Endothelial cell of umbilical vein (primary cell): ENCODE results near the gene MEX3D. TPM values are rescaled to one million over a fixed set of nuclear protein-coding genes. Genes with fewer than 3 reads are reported as not detected.

Experiments
- BruUV-seq: library from RNA; stranded (reverse); fragments of 400-500 nt; replicated peaks from 2 replicates; lab custom pipeline; 2021; lab: Mats Ljungman, UMichigan
- CTCF ChIA-PET: fragments of 300-600, 350-600 bp; sonication (Branson Sonifier 250); formaldehyde crosslinking; loops from one replicate; lab custom pipeline; 2021; ENCODE audit warnings: antibody characterized with exemption, inconsistent platforms; lab: Charles Lee
- POLR2A ChIA-PET: fragments of 300-600, 350-600 bp; sonication (Branson Sonifier 250); formaldehyde crosslinking; loops from one replicate; lab custom pipeline; 2021; ENCODE audit warnings: antibody characterized with exemption, inconsistent platforms; lab: Charles Lee
- DNase-seq: peaks from one replicate; pipeline ENCODE4 v3.0.0-alpha.2; 2011; ENCODE audit warnings: low read depth, low spot score
- FAIRE-seq: peaks from 2 replicates; lab custom pipeline; 2011; peaks lifted over from hg19 to GRCh38; lab: Jason Lieb, UNC
- H2AFZ ChIP-seq: 2 replicates; pipeline ENCODE4 v1.6.0; 2012; ENCODE audit warnings: low read depth, low read length, control low read depth, inconsistent platforms
- H3K27ac ChIP-seq: 2 replicates; pipeline ENCODE4 v1.5.1; 2011; ENCODE audit warnings: low read depth, mild to moderate bottlenecking, control low read depth, low read length, moderate library complexity; ENCODE audit not compliant: insufficient read depth
- H3K27me3 ChIP-seq, 2 experiments: 2 replicates each; pipeline versions ENCODE4 v1.6.0 to v1.6.1; 2011; ENCODE audit warnings: low read length in 2 of 2, mixed read lengths in 1 of 2; ENCODE audit not compliant: control insufficient read depth in 2 of 2, insufficient read depth in 2 of 2
- H3K36me3 ChIP-seq, 2 experiments: 2 replicates in 1 of 2; 3 replicates in 1 of 2; pipeline ENCODE4 v1.5.1; 2011; ENCODE audit warnings: low read length in 2 of 2, mild to moderate bottlenecking in 1 of 2, moderate library complexity in 1 of 2; ENCODE audit not compliant: control insufficient read depth in 2 of 2, insufficient read depth in 2 of 2; ENCODE audit errors: extremely low read depth in 1 of 2
- H3K4me1 ChIP-seq: 3 replicates; pipeline ENCODE4 v1.5.1; 2011; ENCODE audit warnings: mild to moderate bottlenecking, low read length; ENCODE audit not compliant: control insufficient read depth, insufficient read depth; ENCODE audit errors: extremely low read depth
- H3K4me2 ChIP-seq: 2 replicates; pipeline ENCODE4 v1.6.1; 2011; ENCODE audit warnings: low read length, control low read depth, mixed read lengths; ENCODE audit not compliant: insufficient read depth
- H3K4me3 ChIP-seq, 3 experiments: fragments of 200-600 bp in 1 of 3; sonication (generic), shearing (Covaris generic) in 1 of 3; replicated peaks in 1 of 3; 2 replicates each; pipeline ENCODE4 v1.5.1; 2011 to 2016; ENCODE audit warnings: control low read depth in 3 of 3, low read length in 3 of 3, mild to moderate bottlenecking in 2 of 3, inconsistent platforms in 1 of 3, low read depth in 1 of 3, moderate library complexity in 1 of 3; ENCODE audit not compliant: insufficient read depth in 1 of 3
- H3K79me2 ChIP-seq: 2 replicates; pipeline ENCODE4 v1.6.0; 2012; ENCODE audit warnings: low read length, inconsistent platforms; ENCODE audit not compliant: control insufficient read depth, insufficient read depth
- H3K9ac ChIP-seq: replicated peaks from 2 replicates; pipeline ENCODE3; 2011; ENCODE audit warnings: low read length, control low read depth; ENCODE audit not compliant: insufficient read depth; ENCODE audit errors: extremely low read depth
- H3K9me1 ChIP-seq: replicated peaks from 3 replicates; pipeline ENCODE4 v1.6.0; 2011; ENCODE audit warnings: mild to moderate bottlenecking, low read length; ENCODE audit not compliant: control insufficient read depth, insufficient read depth; ENCODE audit errors: extremely low read depth
- H3K9me3 ChIP-seq: replicated peaks from 2 replicates; pipeline ENCODE4 v1.5.1; 2012; ENCODE audit warnings: low read length, inconsistent platforms; ENCODE audit not compliant: control insufficient read depth, insufficient read depth
- H4K20me1 ChIP-seq: replicated peaks from 2 replicates; pipeline ENCODE3; 2011; ENCODE audit warnings: mild to moderate bottlenecking, low read length; ENCODE audit not compliant: control insufficient read depth, insufficient read depth; ENCODE audit errors: extremely low read depth
- EZH2 ChIP-seq: IDR thresholded peaks from 2 replicates; pipeline ENCODE4 v1.6.1; 2012; ENCODE audit warnings: borderline replicate concordance, low read depth, mild to moderate bottlenecking, moderate library complexity, low read length, inconsistent platforms; ENCODE audit not compliant: severe bottlenecking
- FOS ChIP-seq: IDR thresholded peaks from 2 replicates; pipeline ENCODE4 v1.6.1; 2011; ENCODE audit warnings: mild to moderate bottlenecking, low read length, moderate library complexity, borderline replicate concordance; ENCODE audit not compliant: insufficient read depth
- GATA2 ChIP-seq: IDR thresholded peaks from 2 replicates; pipeline ENCODE4 v1.7.0; 2011; ENCODE audit warnings: low read depth, mild to moderate bottlenecking, moderate library complexity, mixed read lengths, low read length; ENCODE audit not compliant: insufficient read length, insufficient read depth
- JUN ChIP-seq: IDR thresholded peaks from 2 replicates; pipeline ENCODE4 v1.6.1; 2011; ENCODE audit warnings: borderline replicate concordance, low read depth; ENCODE audit not compliant: insufficient read length, insufficient read depth
- MYC ChIP-seq: IDR thresholded peaks from one replicate; pipeline ENCODE4 v1.6.1; 2011; ENCODE audit warnings: mild to moderate bottlenecking, low read depth, low read length
- POLR2A ChIP-seq: IDR thresholded peaks from 2 replicates; pipeline ENCODE4 v1.6.1; 2012; ENCODE audit warnings: low read depth, mild to moderate bottlenecking, control low read depth, low read length
- POLR2AphosphoS5 ChIP-seq: IDR thresholded peaks from 2 replicates; pipeline ENCODE4 v1.6.1; 2012; ENCODE audit warnings: low read depth, mild to moderate bottlenecking, control low read depth, low read length, moderate library complexity; ENCODE audit not compliant: insufficient read depth
- dilution Hi-C: fragments of 300-500 bp; cut with MboI; formaldehyde crosslinking; loops from one replicate; pipeline ENCODE4 v1.15.0; 2019; ENCODE audit warnings: low sequenced_read_pairs; ENCODE audit not compliant: extremely low pct_ligation_motif_present
- intact Hi-C: fragments of 100-400 bp; cut with micrococcal nuclease; formaldehyde crosslinking; loops from one replicate; pipeline ENCODE4 v1.10.0; 2022
- polyA plus RNA-seq, 4 experiments: library from polyadenylated mRNA; depleted of rRNA in 3 of 4; stranded (reverse) in 3 of 4; unstranded in 1 of 4; fragments of >200 nt; gene quantifications; 2 replicates each; pipeline versions ENCODE4 v1.2.1 to v1.2.3, GENCODE V29; 2011 to 2012; ENCODE audit warnings: missing spikeins in 1 of 4
- total RNA-seq: library from RNA; stranded (reverse); gene quantifications from 2 replicates; pipeline ENCODE4 v1.2.3, GENCODE V29; 2021
- TF ChIP-seq, protein P1 (sequence below): IDR thresholded peaks from 2 replicates; pipeline ENCODE4 v1.6.1; 2011; ENCODE audit not compliant: insufficient read depth, insufficient read length
- TF ChIP-seq, protein P2 (sequence below), 2 donors: IDR thresholded peaks; 1 replicate in 1 of 2; 2 replicates in 1 of 2; pipeline ENCODE4 v1.5.1; 2011; ENCODE audit warnings: low read length in 2 of 2, mild to moderate bottlenecking in 2 of 2, moderate library complexity in 2 of 2, control low read depth in 1 of 2, inconsistent platforms in 1 of 2, low read depth in 1 of 2; ENCODE audit not compliant: insufficient read depth in 1 of 2; ENCODE audit errors: extremely low read depth in 1 of 2

MEX3D gene
- total and polyA plus RNA-seq, 2 donors (not counting 3 experiments of a cell fraction or from before 2014, with no cell fraction given): 30.0 to 96.7 TPM

DNA sequence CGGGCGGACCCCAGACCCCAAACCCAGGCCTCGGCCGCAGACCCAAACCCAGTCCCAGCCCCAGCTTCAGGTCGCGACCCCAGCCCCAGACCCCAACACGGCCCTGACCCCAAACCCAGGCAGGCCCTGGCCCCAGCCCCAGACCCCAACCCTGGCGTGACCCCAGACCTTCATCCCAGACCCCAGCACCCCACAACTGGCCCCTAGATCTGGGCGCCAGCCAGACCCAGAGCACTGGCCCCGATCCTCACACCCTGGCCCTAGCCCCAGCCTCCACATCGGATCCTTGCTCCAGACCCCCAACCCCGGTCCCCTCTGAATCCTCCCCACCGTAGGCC lies 17.1 kb upstream of the MEX3D start:
- dilution Hi-C loops: no loop called here
- no peaks in the 10 kb centered on the region for H3K9me3 ChIP-seq

More for the DNA sequence above, 17.1 kb upstream of the MEX3D start:
- TF ChIP-seq FOS: no peak
- no peak for TF ChIP-seq EZH2
- no peak for TF ChIP-seq JUN
- TF ChIP-seq, protein P1, sequence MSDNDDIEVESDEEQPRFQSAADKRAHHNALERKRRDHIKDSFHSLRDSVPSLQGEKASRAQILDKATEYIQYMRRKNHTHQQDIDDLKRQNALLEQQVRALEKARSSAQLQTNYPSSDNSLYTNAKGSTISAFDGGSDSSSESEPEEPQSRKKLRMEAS: no peak
- TF ChIP-seq POLR2AphosphoS5: no peak
- TF ChIP-seq GATA2: no peak
- no peak for TF ChIP-seq MYC
- no peak for TF ChIP-seq POLR2A
- TF ChIP-seq, protein P2, sequence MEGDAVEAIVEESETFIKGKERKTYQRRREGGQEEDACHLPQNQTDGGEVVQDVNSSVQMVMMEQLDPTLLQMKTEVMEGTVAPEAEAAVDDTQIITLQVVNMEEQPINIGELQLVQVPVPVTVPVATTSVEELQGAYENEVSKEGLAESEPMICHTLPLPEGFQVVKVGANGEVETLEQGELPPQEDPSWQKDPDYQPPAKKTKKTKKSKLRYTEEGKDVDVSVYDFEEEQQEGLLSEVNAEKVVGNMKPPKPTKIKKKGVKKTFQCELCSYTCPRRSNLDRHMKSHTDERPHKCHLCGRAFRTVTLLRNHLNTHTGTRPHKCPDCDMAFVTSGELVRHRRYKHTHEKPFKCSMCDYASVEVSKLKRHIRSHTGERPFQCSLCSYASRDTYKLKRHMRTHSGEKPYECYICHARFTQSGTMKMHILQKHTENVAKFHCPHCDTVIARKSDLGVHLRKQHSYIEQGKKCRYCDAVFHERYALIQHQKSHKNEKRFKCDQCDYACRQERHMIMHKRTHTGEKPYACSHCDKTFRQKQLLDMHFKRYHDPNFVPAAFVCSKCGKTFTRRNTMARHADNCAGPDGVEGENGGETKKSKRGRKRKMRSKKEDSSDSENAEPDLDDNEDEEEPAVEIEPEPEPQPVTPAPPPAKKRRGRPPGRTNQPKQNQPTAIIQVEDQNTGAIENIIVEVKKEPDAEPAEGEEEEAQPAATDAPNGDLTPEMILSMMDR (IDR thresholded peaks at IDR 0.05; ENCODE audit: extremely low read depth in 1 of 2, insufficient read depth in 1 of 2, low read depth in 1 of 2, low read length in 2 of 2): no peak
- ChIA-PET POLR2A (no interaction called here), CTCF (no interaction called here)
- peaks cover 42% of the 10 kb centered on the region for H3K79me2 ChIP-seq
- FAIRE-seq (no peak), DNase-seq (no peak)
- H3K9ac ChIP-seq: no peak overlapping the region
- H3K36me3 ChIP-seq: peaks cover 4 to 28% of the 10 kb centered on the region in 2 experiments
- H3K4me1 ChIP-seq: peaks cover under 1% of the 10 kb centered on the region
- H3K4me2 ChIP-seq: no peak overlapping the region
- H3K27me3 ChIP-seq: no peaks in the 10 kb centered on the region
- H3K4me3 ChIP-seq: no peak overlapping the region
- intact Hi-C loops: no loop called here
- no TSS peak for BruUV-seq
- no peaks in the 10 kb centered on the region for H3K9me1 ChIP-seq
- H3K27ac ChIP-seq: no peak overlapping the region
- H4K20me1 ChIP-seq: no peaks in the 10 kb centered on the region
- no peak overlapping the region for H2AFZ ChIP-seq
